Adrenal gland (tissue), 12 donors: ENCODE results near the gene BLVRB. TPM values are rescaled to one million over a fixed set of nuclear protein-coding genes. Genes with fewer than 3 reads are reported as not detected.

ENCODE experiments used
- DNase-seq, 7 donors: peaks; one replicate each; pipeline ENCODE4 v3.0.0-alpha.2; 2019 to 2020
- H3K27ac ChIP-seq, 5 donors: fragments of 200-600 bp; sonication (generic) in 4 of 5; 1 replicate in 3 of 5; 2 replicates in 2 of 5; pipeline versions ENCODE4 v1.5.1 to v1.8.0; 2016 to 2020; ENCODE audit warnings: mild to moderate bottlenecking in 1 of 5
- H3K27me3 ChIP-seq: fragments of 200-600 bp; 2 replicates; pipeline ENCODE4 v1.8.0; 2021
- H3K36me3 ChIP-seq, 2 donors: fragments of 200-600 bp; replicated peaks in 1 of 2; 1 replicate in 1 of 2; 2 replicates in 1 of 2; pipeline versions ENCODE4 v1.5.1 to v1.8.0; 2018 to 2022
- H3K4me1 ChIP-seq, 2 donors: fragments of 200-600 bp; replicated peaks in 1 of 2; 1 replicate in 1 of 2; 2 replicates in 1 of 2; pipeline versions ENCODE4 v1.5.1 to v1.8.0; 2018 to 2021
- H3K4me3 ChIP-seq, 4 donors: fragments of 200-600 bp; sonication (generic) in 3 of 4; one replicate each; pipeline ENCODE4 v1.5.1; 2016 to 2018
- H3K9me3 ChIP-seq, 3 donors: fragments of 200-600 bp; sonication (generic) in 1 of 3; replicated peaks in 1 of 3; 1 replicate in 2 of 3; 2 replicates in 1 of 3; pipeline versions ENCODE4 v1.5.1 to v1.8.0; 2016 to 2021
- CTCF ChIP-seq, 6 experiments: fragments of 450-650 bp in 4 of 6; fragments of 200-600 bp in 2 of 6; sonication (generic) in 1 of 6; IDR thresholded peaks; 1 replicate in 5 of 6; 2 replicates in 1 of 6; pipeline versions ENCODE4 v1.5.1 to v1.8.0; 2016 to 2021; ENCODE audit warnings: antibody characterized with exemption in 6 of 6, mild to moderate bottlenecking in 2 of 6, moderate library complexity in 1 of 6
- POLR2A ChIP-seq, 2 donors: fragments of 450-650 bp; IDR thresholded peaks; one replicate each; pipeline ENCODE4 v1.6.1; 2017; ENCODE audit warnings: antibody characterized with exemption in 2 of 2, mild to moderate bottlenecking in 2 of 2, moderate library complexity in 1 of 2
- WGBS, 4 donors: extraction: QIAGEN DNeasy Blood & Tissue Kit in 2 of 4; methylation state at CpG; one replicate each; pipeline versions ENCODE4 v1.1.5 to v1.1.7; 2013 to 2017; 5-methylcytosine and 5-hydroxymethylcytosine counted together
- intact Hi-C, 2 donors: fragments of 100-400 bp; cut with DNase I; formaldehyde crosslinking; loops; one replicate each; pipeline versions ENCODE4 v1.14.1 to v1.15.0; 2022 to 2023
- polyA plus RNA-seq, 3 donors: library from polyadenylated mRNA; stranded (reverse); fragments of 200-250 nt in 2 of 3; fragments of 350-450 nt in 1 of 3; fragmentation: Illumina TruSeq in 1 of 3; extraction: RNeasy Lipid Tissue Mini Kit (QIAGEN cat#74804) in 1 of 3; gene quantifications; one replicate each; pipeline ENCODE4 v1.2.3, GENCODE V29; 2013 to 2014
- total RNA-seq, 9 donors: library from RNA; depleted of rRNA in 4 of 9; stranded (reverse); fragments of >200 nt in 4 of 9; fragments of 120-200 nt in 1 of 9; fragmentation: NEBNext Ultra II Directional in 1 of 9; extraction: Animal tissue kit (Norgen Biotek cat#: 25700) in 1 of 9; gene quantifications; one replicate each; pipeline versions ENCODE4 v1.1.0 to v1.2.4, GENCODE V29; 2013 to 2023
- donor health status: healthy with polysubstance abuse.
- donor health status: Bipolar disorder and iron deficiency.
- donor health status: DM: yes; HTN: yes; CAD: no.
- donor health status: DM: no; HTN: no; CAD: no.
- donor health status: DM: no; HTN: no; CAD: no.
- donor health status: DM: yes; HTN: yes; CAD: no.

BLVRB gene
- total and polyA plus RNA-seq, 12 donors = 53.8 to 303 (median 123) TPM

DNA sequence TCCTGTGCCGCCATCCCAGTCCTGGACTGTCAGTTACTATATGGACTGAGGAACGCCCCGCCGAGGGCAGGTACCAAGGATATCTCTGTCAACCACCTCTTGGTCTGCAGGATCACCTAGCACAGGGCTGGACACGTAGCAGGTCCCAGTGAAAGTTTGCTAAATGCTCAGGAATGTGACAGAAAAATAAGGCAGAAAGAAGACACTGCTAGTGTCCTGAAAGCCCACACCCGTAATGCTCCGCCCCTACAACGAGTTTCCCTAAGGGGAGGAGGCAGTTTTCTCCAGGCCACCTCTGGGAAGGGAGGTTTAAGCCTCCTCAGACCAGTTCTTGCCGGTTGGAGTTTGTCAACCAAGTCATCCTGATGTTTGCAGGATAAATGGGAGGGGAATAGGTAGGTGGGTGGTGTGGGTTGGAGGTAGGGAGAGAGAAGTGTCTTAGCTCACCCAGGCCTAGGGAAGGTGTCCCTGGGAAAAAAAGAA is 19.7 kb downstream of the BLVRB start:
- 71 to 75% (median 73%) methylated on average over 9 of the region's 9 CpGs for WGBS, 4 donors
- no peak overlapping the region for H3K27ac ChIP-seq
- intact Hi-C loops = no loop called here
- TF ChIP-seq POLR2A (IDR thresholded peaks at IDR 0.05) (no peak), CTCF (IDR thresholded peaks at IDR 0.05) (no peak)
- peaks cover 10 to 19% of the 10 kb centered on the region in 2 donors for H3K4me1 ChIP-seq
- peaks cover 0 to 23% of the 10 kb centered on the region in 2 donors for H3K36me3 ChIP-seq
- peak in 1 of 7 donors; percentile 62 for DNase-seq
- no peaks in the 10 kb centered on the region for H3K9me3 ChIP-seq
- no peaks in the 10 kb centered on the region for H3K27me3 ChIP-seq
- no peak overlapping the region for H3K4me3 ChIP-seq

- no peak for TF ChIP-seq POLR2A (IDR thresholded peaks at IDR 0.05)
- no peak for TF ChIP-seq CTCF (IDR thresholded peaks at IDR 0.05)
- 15 to 24% (median 18%) methylated on average over 11 to 18 of the region's 18 CpGs for WGBS, 4 donors
- DNase-seq = no peak
- Histone ChIP-seq H3K4me1 (peaks cover 10 to 19% of the 10 kb centered on the region in 2 donors), H3K27ac (peak overlapping the region; percentile 80 to 99 (median 94)), H3K4me3 (peak overlapping the region in 3 of 4 donors; percentile 75 to 94 (median 91)), H3K27me3 (no peaks in the 10 kb centered on the region), H3K9me3 (no peaks in the 10 kb centered on the region), H3K36me3 (peaks cover 0 to 31% of the 10 kb centered on the region in 2 donors)
- intact Hi-C loops = no loop called here
Observed at GRCh38 chr19:40444825-40445312, 20.7 kb downstream of the BLVRB start.

DNA sequence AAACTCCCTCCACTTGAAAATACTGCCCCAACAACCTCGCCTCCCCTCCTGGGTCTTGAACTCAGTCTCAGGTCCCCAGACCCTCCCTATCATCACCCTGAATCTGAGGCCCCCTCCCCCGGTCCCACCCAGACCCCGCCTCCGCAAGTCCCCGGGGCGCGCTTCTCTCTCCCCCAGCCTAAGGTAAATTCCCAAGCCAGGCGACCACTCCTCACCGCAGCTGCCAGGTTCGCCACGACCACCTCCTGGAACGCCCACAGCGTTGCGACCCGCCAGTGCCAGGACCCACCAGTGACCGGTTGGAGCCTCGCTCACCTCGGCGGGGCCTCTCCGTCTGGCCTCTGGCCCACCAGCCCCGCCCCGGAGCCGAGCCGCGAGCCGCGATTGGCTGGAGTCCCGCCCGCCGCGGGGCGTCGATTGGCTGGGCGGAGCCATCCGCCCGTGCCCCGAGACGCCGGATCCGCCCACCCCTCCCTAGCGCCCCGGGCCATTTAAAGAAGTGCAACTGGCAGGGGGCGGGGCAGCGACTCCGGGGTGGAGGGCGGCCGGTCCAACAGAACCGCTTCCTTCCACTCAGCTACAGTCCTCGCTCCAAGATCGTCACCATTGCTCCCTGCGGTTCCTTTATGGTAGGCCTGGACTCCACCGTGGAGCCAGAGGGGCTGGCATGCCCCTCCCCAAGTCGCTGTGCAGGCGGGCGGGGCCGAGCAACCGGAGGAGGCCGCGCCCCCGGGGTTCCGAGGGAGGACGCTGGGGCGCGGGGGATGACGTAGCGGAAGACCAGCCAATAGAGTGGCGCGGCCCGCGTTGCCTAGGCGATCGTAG is 21.3 kb downstream of the BLVRB start, which contains the start of gene SERTAD3:
TSS of gene SERTAD3 (minus strand) at position 336 of the 825 bp plus-strand sequence. CDS start 2,255 bp downstream, outside the sequence.
- Histone ChIP-seq H3K9me3 (no peaks in the 10 kb centered on the region), H3K36me3 (peaks cover 0 to 31% of the 10 kb centered on the region in 2 donors), H3K4me3 (peak within 1 kb of the TSS; percentile 75 to 94 (median 86)), H3K4me1 (peaks cover 10 to 19% of the 10 kb centered on the region in 2 donors), H3K27me3 (no peaks in the 10 kb centered on the region), H3K27ac (peak within 1 kb of the TSS; percentile 80 to 99 (median 94))
- 0 to 2% (median 0%) methylated on average over 3 to 72 of the region's 72 CpGs for WGBS, 4 donors
- DNase-seq = peak; percentile 97 to 99 (median 98)
- intact Hi-C loops = no loop called here
- TF ChIP-seq POLR2A (IDR thresholded peaks at IDR 0.05) = peak; percentile 81 to 95
- TF ChIP-seq CTCF (IDR thresholded peaks at IDR 0.05) = no peak
